Measurements from ENCODE around the gene STYXL1. TPM values are rescaled to one million over a fixed set of nuclear protein-coding genes. Genes with fewer than 3 reads are reported as not detected.

The STYXL1 gene
- total RNA-seq, 1 donor from 2014 or later = 45.3 TPM

Other genes starting within 250 kb of the STYXL1 start
- gene CCL24, start 234.2 kb downstream of the STYXL1 start, total RNA-seq = not detected in 2 replicates
- 54.7 and 55.0 TPM in 2 replicates for gene RHBDD2, start 169.0 kb downstream of the STYXL1 start, total RNA-seq
- gene POR, start 132.8 kb downstream of the STYXL1 start, total RNA-seq = 73.6 and 74.1 TPM in 2 replicates
- gene TMEM120A, start 53.4 kb downstream of the STYXL1 start, total RNA-seq = 32.3 and 34.2 TPM in 2 replicates
- 193 and 202 TPM in 2 replicates for gene MDH2, start 106 bp upstream of the STYXL1 start, total RNA-seq
- 1.7 and 2.7 TPM in 2 replicates for gene SRRM3, start 153.9 kb upstream of the STYXL1 start, total RNA-seq

Data from astrocyte (in vitro differentiated cells and primary cell).